Hepatocyte (in vitro differentiated cells): ENCODE results near the gene C1QL4. TPM values are rescaled to one million over a fixed set of nuclear protein-coding genes. Genes with fewer than 3 reads are reported as not detected.
A peak's percentile ranks its signal among the peaks of the same experiment; 100 is the strongest.
"Not testable (repeated sequence)": the region's sequence is repeated elsewhere in the genome, so short reads cannot be mapped to it uniquely, and the experiment has no call there.

ENCODE experiments used
- DNase-seq: peaks from one replicate; pipeline ENCODE4 v3.0.0-alpha.2; 2016; ENCODE audit warnings: low spot score
- H2AFZ ChIP-seq: fragments of 200-600 bp; sonication (generic); 2 replicates; pipeline ENCODE4 v1.6.0; 2016; ENCODE audit warnings: antibody characterized with exemption, mild to moderate bottlenecking
- H3K27ac ChIP-seq: fragments of 200-600 bp; sonication (generic); 2 replicates; pipeline ENCODE4 v1.5.1; 2016; ENCODE audit warnings: mild to moderate bottlenecking
- H3K27me3 ChIP-seq: fragments of 200-600 bp; sonication (generic); 2 replicates; pipeline ENCODE4 v1.6.1; 2016
- H3K36me3 ChIP-seq: fragments of 200-600 bp; sonication (generic); replicated peaks from 2 replicates; pipeline ENCODE4 v1.5.1; 2016; ENCODE audit warnings: low read depth; ENCODE audit not compliant: insufficient read depth
- H3K4me1 ChIP-seq: fragments of 200-600 bp; sonication (generic); 2 replicates; pipeline ENCODE4 v1.5.1; 2016; ENCODE audit warnings: mild to moderate bottlenecking, moderate library complexity; ENCODE audit not compliant: insufficient read depth
- H3K4me2 ChIP-seq: fragments of 200-600 bp; sonication (generic); 2 replicates; pipeline ENCODE4 v1.6.0; 2016
- H3K4me3 ChIP-seq: fragments of 200-600 bp; sonication (generic); 2 replicates; pipeline ENCODE4 v1.5.1; 2016; ENCODE audit warnings: mild to moderate bottlenecking
- H3K79me2 ChIP-seq: fragments of 200-600 bp; sonication (generic); 2 replicates; pipeline ENCODE4 v1.6.0; 2017; ENCODE audit warnings: mild to moderate bottlenecking
- H3K9me2 ChIP-seq: fragments of 200-600 bp; sonication (generic); replicated peaks from 2 replicates; pipeline ENCODE4 v1.6.0; 2017; ENCODE audit warnings: mild to moderate bottlenecking; ENCODE audit not compliant: insufficient read depth
- H3K9me3 ChIP-seq: fragments of 200-600 bp; sonication (generic); 2 replicates; pipeline ENCODE4 v1.5.1; 2016; ENCODE audit warnings: low read depth, mild to moderate bottlenecking
- H4K20me1 ChIP-seq: fragments of 200-600 bp; sonication (generic); 2 replicates; pipeline ENCODE4 v1.6.0; 2016; ENCODE audit warnings: mild to moderate bottlenecking; ENCODE audit not compliant: insufficient read depth, poor library complexity, severe bottlenecking
- EZH2 ChIP-seq: fragments of 200-600 bp; sonication (generic); IDR thresholded peaks from 2 replicates; pipeline ENCODE4 v1.6.1; 2016; ENCODE audit warnings: antibody characterized with exemption, mild to moderate bottlenecking, borderline replicate concordance
- EZH2phosphoT487 ChIP-seq: fragments of 200-600 bp; sonication (generic); IDR thresholded peaks from one replicate; pipeline ENCODE4 v1.6.1; 2018; ENCODE audit warnings: antibody characterized with exemption, mild to moderate bottlenecking, low read depth, moderate library complexity; ENCODE audit not compliant: unreplicated experiment, severe bottlenecking
- WGBS: methylation state at CpG from one replicate; pipeline ENCODE4 v1.1.6; 2016; ENCODE audit warnings: low lambda C conversion rate; ENCODE audit errors: missing lambda C conversion rate; 5-methylcytosine and 5-hydroxymethylcytosine counted together
- polyA plus RNA-seq: library from polyadenylated mRNA; unstranded; fragments of >200 nt; fragmentation: Nextera tagmentation; extraction: Ambion mirVana; gene quantifications from 2 replicates; pipeline ENCODE4 v1.2.1, GENCODE V29; 2016
- total RNA-seq: library from RNA; depleted of rRNA; stranded (reverse); fragments of >200 nt; gene quantifications from 2 replicates; pipeline ENCODE4 v1.2.3, GENCODE V29; 2014
- TF ChIP-seq, protein P1 (sequence below): fragments of 200-600 bp; sonication (generic); IDR thresholded peaks from 2 replicates; pipeline ENCODE4 v1.5.1; 2016; ENCODE audit warnings: antibody characterized with exemption, mild to moderate bottlenecking; ENCODE audit not compliant: poor library complexity

The C1QL4 gene
- total and polyA plus RNA-seq, 2 experiments from 2014 or later = not detected

DNA sequence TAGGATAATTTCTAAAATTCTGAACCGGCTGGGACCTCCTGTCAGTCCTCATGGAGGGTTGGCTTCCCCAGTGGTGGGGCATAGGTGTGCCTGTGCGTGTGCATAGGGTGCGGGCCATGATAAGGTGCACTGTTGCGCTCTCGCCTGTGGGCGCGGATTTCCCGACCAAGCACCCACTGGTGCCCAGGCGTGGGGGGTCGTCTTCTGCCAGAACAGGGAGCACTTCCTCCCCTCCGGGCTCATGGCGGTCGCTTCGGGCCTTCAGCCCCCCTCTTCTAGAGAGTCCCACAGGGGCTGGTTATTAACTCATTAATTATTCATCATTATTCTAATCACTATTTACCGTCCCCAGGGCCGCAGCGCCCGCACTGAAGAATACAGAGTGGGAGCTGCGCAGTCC, 2.8 kb downstream of the C1QL4 start:
- no peaks in the 10 kb centered on the region for H3K9me3 ChIP-seq
- H4K20me1 ChIP-seq = no peaks in the 10 kb centered on the region
- TF ChIP-seq EZH2phosphoT487 = no peak
- TF ChIP-seq, protein P1, sequence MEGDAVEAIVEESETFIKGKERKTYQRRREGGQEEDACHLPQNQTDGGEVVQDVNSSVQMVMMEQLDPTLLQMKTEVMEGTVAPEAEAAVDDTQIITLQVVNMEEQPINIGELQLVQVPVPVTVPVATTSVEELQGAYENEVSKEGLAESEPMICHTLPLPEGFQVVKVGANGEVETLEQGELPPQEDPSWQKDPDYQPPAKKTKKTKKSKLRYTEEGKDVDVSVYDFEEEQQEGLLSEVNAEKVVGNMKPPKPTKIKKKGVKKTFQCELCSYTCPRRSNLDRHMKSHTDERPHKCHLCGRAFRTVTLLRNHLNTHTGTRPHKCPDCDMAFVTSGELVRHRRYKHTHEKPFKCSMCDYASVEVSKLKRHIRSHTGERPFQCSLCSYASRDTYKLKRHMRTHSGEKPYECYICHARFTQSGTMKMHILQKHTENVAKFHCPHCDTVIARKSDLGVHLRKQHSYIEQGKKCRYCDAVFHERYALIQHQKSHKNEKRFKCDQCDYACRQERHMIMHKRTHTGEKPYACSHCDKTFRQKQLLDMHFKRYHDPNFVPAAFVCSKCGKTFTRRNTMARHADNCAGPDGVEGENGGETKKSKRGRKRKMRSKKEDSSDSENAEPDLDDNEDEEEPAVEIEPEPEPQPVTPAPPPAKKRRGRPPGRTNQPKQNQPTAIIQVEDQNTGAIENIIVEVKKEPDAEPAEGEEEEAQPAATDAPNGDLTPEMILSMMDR = no peak
- TF ChIP-seq EZH2 = no peak
- no peaks in the 10 kb centered on the region for H3K79me2 ChIP-seq
- H3K36me3 ChIP-seq = no peaks in the 10 kb centered on the region
- no peak overlapping the region for H3K27ac ChIP-seq
- H3K4me3 ChIP-seq = no peak overlapping the region
- H3K4me1 ChIP-seq = peaks cover 11% of the 10 kb centered on the region
- WGBS = 94% methylated on average over 19 of the region's 19 CpGs
- DNase-seq = no peak
- no peak overlapping the region for H2AFZ ChIP-seq
- no peaks in the 10 kb centered on the region for H3K9me2 ChIP-seq
- peaks cover 49% of the 10 kb centered on the region for H3K27me3 ChIP-seq
- no peak overlapping the region for H3K4me2 ChIP-seq

DNA sequence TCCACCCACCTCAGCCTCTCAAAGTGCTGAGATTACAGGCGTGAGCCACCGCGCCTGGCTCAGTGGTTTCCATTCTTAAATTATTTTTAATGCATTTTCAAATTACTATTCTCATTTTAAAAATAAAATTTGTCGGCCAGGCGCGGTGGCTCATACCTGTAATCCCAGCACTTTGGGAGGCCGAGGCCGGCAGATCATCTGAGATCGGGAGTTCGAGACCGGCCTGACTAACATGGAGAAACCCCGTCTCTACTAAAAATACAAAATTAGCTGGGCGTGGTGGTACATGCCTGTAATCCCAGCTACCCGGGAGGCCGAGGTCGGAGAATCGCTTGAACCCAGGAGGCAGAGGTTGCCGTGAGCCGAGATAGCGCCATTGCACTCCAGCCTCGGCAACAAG, 3.2 kb downstream of the C1QL4 start:
- H3K27ac ChIP-seq, H3K4me2 ChIP-seq, H3K9me3 ChIP-seq, H3K4me3 ChIP-seq, H4K20me1 ChIP-seq, DNase-seq, H3K36me3 ChIP-seq, H2AFZ ChIP-seq, H3K9me2 ChIP-seq, H3K79me2 ChIP-seq: not testable (repeated sequence)
- WGBS = 97% methylated on average over 21 of the region's 21 CpGs
- H3K27me3 ChIP-seq = peaks cover 44% of the 10 kb centered on the region
- H3K4me1 ChIP-seq = peaks cover 11% of the 10 kb centered on the region

DNA sequence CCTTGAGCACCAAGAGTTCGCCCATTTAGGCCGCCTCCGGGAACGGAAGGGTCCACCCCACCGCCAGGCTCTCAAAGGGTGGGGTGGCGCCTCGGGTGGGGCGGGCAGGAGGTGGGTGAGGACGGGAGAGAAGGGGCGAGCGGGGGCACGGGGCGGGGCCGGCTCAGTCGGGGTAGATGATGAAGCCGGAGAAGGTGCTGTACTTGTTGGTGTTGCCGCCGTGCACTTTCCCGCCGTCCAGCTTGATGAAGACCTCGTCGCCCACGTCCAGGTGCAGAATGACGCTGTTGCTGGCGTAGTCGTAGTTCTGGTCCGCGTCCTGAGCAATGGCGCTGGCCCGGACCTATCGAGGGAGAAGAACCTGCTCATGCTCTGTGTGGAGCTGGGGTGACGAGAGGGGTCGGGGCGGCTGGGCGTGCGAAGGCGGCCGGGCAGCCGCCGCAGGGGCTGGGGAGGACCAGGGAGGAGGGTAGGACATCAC, 4.1 kb downstream of the C1QL4 start:
- Histone ChIP-seq H3K4me3 (no peak overlapping the region), H3K27me3 (peaks cover 36% of the 10 kb centered on the region), H3K36me3 (no peaks in the 10 kb centered on the region), H3K4me2 (peak overlapping the region; percentile 43), H3K4me1 (peaks cover 11% of the 10 kb centered on the region), H3K9me2 (no peaks in the 10 kb centered on the region), H3K9me3 (no peaks in the 10 kb centered on the region), H4K20me1 (no peaks in the 10 kb centered on the region), H3K79me2 (no peaks in the 10 kb centered on the region), H3K27ac (no peak overlapping the region), H2AFZ (no peak overlapping the region)
- WGBS = 66% methylated on average over 29 of the region's 40 CpGs
- DNase-seq = peak; percentile 3
- TF ChIP-seq EZH2 (no peak), EZH2phosphoT487 (no peak)
- TF ChIP-seq, protein P1 = no peak

DNA sequence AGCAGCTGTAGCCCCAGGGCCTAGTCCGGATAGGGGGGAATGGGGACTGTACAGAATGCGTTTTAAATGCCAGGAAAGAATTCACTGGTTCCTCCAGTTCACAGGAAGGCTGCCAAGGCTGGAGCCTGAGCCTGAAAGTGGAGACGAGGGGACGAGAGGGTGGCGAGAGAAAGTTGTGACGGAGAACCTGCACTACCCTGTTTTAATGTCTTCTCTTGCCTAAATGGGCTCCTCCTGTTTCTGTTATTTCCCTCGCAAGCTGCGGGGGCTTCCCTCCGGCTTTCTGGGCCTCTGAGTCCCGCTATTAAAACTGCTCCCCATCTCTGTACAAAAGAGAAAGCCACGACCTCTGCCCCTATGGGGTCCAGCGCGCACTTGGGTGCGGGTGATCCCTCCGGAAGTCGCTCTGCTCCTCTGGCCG, 4.5 kb downstream of the C1QL4 start:
- Histone ChIP-seq H3K27me3 (peaks cover 31% of the 10 kb centered on the region), H3K79me2 (no peaks in the 10 kb centered on the region)

More for the DNA sequence above, 4.5 kb downstream of the C1QL4 start:
- Histone ChIP-seq H3K4me2 (peak overlapping the region; percentile 43), H3K36me3 (no peaks in the 10 kb centered on the region), H3K9me2 (no peaks in the 10 kb centered on the region), H3K4me1 (peaks cover 11% of the 10 kb centered on the region), H2AFZ (no peak overlapping the region), H3K9me3 (no peaks in the 10 kb centered on the region), H4K20me1 (no peaks in the 10 kb centered on the region), H3K4me3 (no peak overlapping the region), H3K27ac (no peak overlapping the region)
- peak; percentile 8 for DNase-seq
- 74% methylated on average over 17 of the region's 17 CpGs for WGBS
- TF ChIP-seq EZH2phosphoT487 = no peak
- no peak for TF ChIP-seq EZH2
- TF ChIP-seq, protein P1 = no peak
